Calu3 (cell line): ENCODE data around the gene CAMK1D. TPM values are rescaled to one million over a fixed set of nuclear protein-coding genes. Genes with fewer than 3 reads are reported as not detected.
A peak's percentile ranks its signal among the peaks of the same experiment; 100 is the strongest.

Source experiments
- BruUV-seq: library from RNA; stranded (reverse); fragments of 400-500 nt; replicated peaks from 2 replicates; lab custom pipeline; 2021; lab: Mats Ljungman, UMichigan
- CTCF ChIA-PET: fragments of 300-600 bp; sonication (Branson Sonifier 250); formaldehyde crosslinking; loops from one replicate; lab custom pipeline; 2022; ENCODE audit warnings: antibody characterized with exemption; lab: Charles Lee
- DNase-seq: peaks from one replicate; pipeline ENCODE4 v3.0.0; 2022
- H3K27ac Mint-ChIP-seq: one replicate; pipeline ENCODE4 v1.8.0; 2022; ENCODE audit warnings: mixed read lengths; ENCODE audit not compliant: unreplicated experiment
- H3K27me3 Mint-ChIP-seq: one replicate; pipeline ENCODE4 v1.8.0; 2022; ENCODE audit warnings: mixed read lengths; ENCODE audit not compliant: unreplicated experiment
- H3K36me3 Mint-ChIP-seq: one replicate; pipeline ENCODE4 v1.8.0; 2022; ENCODE audit warnings: mild to moderate bottlenecking, moderate library complexity, mixed read lengths; ENCODE audit not compliant: insufficient read depth, unreplicated experiment
- H3K4me1 Mint-ChIP-seq: one replicate; pipeline ENCODE4 v1.8.0; 2022; ENCODE audit warnings: mild to moderate bottlenecking, low read depth, mixed read lengths; ENCODE audit not compliant: unreplicated experiment
- H3K4me3 Mint-ChIP-seq: one replicate; pipeline ENCODE4 v1.8.0; 2022; ENCODE audit warnings: mild to moderate bottlenecking, low read depth, moderate library complexity, mixed read lengths; ENCODE audit not compliant: unreplicated experiment
- H3K9me3 Mint-ChIP-seq: one replicate; pipeline ENCODE4 v1.8.0; 2022; ENCODE audit warnings: low read depth, mixed read lengths; ENCODE audit not compliant: unreplicated experiment
- intact Hi-C: fragments of 100-400 bp; cut with micrococcal nuclease; formaldehyde crosslinking; loops from one replicate; pipeline ENCODE4 v1.10.0; 2022; ENCODE audit not compliant: unreplicated experiment
- total RNA-seq: library from RNA; stranded (reverse); gene quantifications from 2 replicates; pipeline ENCODE4 v1.2.3, GENCODE V29; 2022
- TF ChIP-seq, protein P1 (sequence below): fragments of 200-600 bp; IDR thresholded peaks from one replicate; pipeline ENCODE4 v1.8.0; 2022; ENCODE audit warnings: antibody characterized with exemption; ENCODE audit not compliant: unreplicated experiment

The CAMK1D gene
- total RNA-seq, 1 experiment from 2014 or later: 2.6 TPM

DNA sequence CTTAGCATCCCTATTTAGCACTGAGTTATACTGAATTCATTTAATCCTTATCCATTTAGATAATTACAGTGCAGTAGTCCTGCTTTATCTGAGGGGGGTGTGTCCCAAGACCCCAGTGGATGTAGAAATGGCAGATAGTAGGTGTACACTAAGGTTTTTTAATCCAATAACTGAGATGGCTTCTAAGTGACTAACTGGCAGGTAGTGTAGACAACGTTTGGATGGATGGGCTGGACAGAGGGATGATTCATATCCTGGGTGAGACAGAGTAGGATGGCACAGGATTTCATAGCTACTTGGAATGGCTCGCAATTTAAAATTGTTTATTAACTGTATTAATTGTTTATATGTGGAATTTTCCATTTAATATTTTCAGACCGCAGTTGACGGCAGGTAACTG lies 356.6 kb downstream of the CAMK1D start:
- TF ChIP-seq, protein P1, sequence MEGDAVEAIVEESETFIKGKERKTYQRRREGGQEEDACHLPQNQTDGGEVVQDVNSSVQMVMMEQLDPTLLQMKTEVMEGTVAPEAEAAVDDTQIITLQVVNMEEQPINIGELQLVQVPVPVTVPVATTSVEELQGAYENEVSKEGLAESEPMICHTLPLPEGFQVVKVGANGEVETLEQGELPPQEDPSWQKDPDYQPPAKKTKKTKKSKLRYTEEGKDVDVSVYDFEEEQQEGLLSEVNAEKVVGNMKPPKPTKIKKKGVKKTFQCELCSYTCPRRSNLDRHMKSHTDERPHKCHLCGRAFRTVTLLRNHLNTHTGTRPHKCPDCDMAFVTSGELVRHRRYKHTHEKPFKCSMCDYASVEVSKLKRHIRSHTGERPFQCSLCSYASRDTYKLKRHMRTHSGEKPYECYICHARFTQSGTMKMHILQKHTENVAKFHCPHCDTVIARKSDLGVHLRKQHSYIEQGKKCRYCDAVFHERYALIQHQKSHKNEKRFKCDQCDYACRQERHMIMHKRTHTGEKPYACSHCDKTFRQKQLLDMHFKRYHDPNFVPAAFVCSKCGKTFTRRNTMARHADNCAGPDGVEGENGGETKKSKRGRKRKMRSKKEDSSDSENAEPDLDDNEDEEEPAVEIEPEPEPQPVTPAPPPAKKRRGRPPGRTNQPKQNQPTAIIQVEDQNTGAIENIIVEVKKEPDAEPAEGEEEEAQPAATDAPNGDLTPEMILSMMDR: no peak
- H3K27me3 Mint-ChIP-seq: no peaks in the 10 kb centered on the region
- H3K27ac Mint-ChIP-seq: no peak overlapping the region
- intact Hi-C loops: loop anchor here (2.0 kb wide), 1 partner anchor 197 kb away; no protein-coding TSS in a partner anchor
- no peaks in the 10 kb centered on the region for H3K9me3 Mint-ChIP-seq
- CTCF ChIA-PET: interaction anchor here (0.6 kb wide), 1 partner anchor 122 kb away, joined by 3 read pairs; no protein-coding TSS in a partner anchor
- no TSS peak for BruUV-seq
- DNase-seq: no peak
- H3K4me3 Mint-ChIP-seq: no peak overlapping the region
- peaks cover 54% of the 10 kb centered on the region for H3K4me1 Mint-ChIP-seq
- peaks cover 4% of the 10 kb centered on the region for H3K36me3 Mint-ChIP-seq

DNA sequence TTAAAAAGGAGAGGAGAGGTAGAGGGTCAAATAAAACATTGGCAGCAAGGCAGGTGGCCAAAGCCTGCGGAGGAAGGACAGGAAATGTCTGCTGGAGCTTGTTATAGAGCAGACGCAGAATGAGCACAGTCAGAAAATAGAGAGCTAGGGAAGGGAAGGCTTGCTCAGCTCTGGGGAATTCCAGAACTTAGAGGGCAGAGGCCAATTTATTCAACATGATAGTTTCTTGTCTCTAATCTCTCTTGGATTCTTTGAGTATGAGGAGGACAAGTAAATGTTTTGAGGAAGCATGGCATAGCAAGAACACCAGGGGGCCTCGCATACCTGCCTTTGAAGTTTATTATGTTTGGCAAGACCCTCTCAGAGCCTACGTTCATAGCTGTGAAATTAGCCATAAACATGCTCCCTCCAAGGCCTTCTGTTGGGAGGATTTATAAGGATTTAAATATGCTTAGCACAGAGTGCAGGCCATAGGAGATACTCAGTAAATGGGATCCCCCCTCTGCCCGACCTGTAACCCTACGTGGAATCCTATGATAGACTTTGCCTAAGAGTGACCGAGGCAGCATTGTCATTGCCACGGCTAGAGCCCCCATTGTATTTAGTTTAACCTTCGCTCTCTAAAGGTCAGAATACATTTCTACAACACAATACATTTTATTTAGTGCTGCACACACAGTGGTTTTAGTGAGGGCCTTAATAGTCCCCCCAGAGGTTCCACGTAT lies 358.3 kb downstream of the CAMK1D start:
- TF ChIP-seq, protein P1: peak; percentile 60
- DNase-seq: peak; percentile 59
- no peaks in the 10 kb centered on the region for H3K27me3 Mint-ChIP-seq
- no peaks in the 10 kb centered on the region for H3K9me3 Mint-ChIP-seq
- H3K27ac Mint-ChIP-seq: no peak overlapping the region
- H3K4me1 Mint-ChIP-seq: peaks cover 64% of the 10 kb centered on the region
- intact Hi-C loops: loop anchor here (2.0 kb wide), 1 partner anchor 195 kb away; no protein-coding TSS in a partner anchor
- CTCF ChIA-PET: interaction anchor here (0.6 to 1.5 kb wide), 6 partner anchors 13 to 446 kb away, joined by 3 to 9 read pairs (median 4); no protein-coding TSS in a partner anchor
- peaks cover 4% of the 10 kb centered on the region for H3K36me3 Mint-ChIP-seq
- no TSS peak for BruUV-seq
- H3K4me3 Mint-ChIP-seq: no peak overlapping the region

DNA sequence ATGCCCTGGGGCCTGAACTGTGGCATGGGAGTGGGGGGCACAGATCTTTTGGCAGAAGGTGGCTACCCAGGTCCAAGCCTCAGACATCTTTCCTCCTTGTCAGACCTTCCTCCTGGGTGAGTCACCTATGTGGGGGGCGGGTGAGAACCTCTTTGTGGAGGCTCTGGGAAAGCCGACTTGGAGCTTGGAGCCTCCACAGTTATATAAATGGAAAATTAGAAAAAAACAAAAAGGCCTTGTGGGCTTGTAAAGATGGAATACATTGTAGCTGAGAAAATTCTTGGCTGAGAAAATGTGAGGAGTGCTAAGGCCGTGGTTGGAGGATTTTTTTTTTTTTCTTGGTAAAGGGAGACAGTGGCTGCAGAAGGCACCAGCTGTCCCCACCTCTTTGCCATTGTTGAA lies 359.7 kb downstream of the CAMK1D start:
- Mint-ChIP-seq H3K9me3 (no peaks in the 10 kb centered on the region), H3K4me1 (peaks cover 58% of the 10 kb centered on the region), H3K27me3 (no peaks in the 10 kb centered on the region), H3K27ac (no peak overlapping the region), H3K36me3 (peaks cover 4% of the 10 kb centered on the region), H3K4me3 (no peak overlapping the region)
- no TSS peak for BruUV-seq
- no peak for DNase-seq
- CTCF ChIA-PET: interaction anchor here (0.7 to 1.1 kb wide), 3 partner anchors 9 to 91 kb away, joined by 3 to 6 read pairs (median 4); no protein-coding TSS in a partner anchor
- intact Hi-C loops: no loop called here
- TF ChIP-seq, protein P1: no peak

DNA sequence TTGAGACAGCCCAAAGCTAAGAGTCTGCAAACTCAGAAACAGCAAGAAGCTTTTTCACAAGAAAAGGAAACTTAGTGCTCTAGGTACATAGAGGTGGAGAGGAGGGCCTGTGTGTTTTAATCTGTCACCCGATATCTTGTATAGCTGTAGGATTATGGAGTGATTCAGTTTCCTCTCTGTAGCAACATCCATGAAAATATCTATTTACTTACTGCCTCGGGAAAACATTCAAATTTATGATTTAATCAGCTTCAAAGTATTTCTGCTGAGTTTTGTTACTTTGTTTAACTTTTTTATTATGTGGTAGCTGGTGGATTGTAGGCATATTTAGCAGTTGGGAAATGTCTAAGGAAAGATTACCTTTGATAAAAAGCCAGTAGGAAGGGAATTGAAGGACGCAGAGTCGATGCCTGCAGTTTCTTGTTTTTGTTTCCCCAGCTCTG lies 360.2 kb downstream of the CAMK1D start:
- peaks cover 4% of the 10 kb centered on the region for H3K36me3 Mint-ChIP-seq
- BruUV-seq: no TSS peak
- TF ChIP-seq, protein P1: no peak

More for the DNA sequence above, 360.2 kb downstream of the CAMK1D start:
- Mint-ChIP-seq H3K27me3 (no peaks in the 10 kb centered on the region), H3K4me1 (peaks cover 53% of the 10 kb centered on the region), H3K27ac (no peak overlapping the region), H3K4me3 (no peak overlapping the region), H3K9me3 (no peaks in the 10 kb centered on the region)
- DNase-seq: no peak
- CTCF ChIA-PET: interaction anchor here (0.7 to 1.1 kb wide), 4 partner anchors 8 to 91 kb away, joined by 3 to 6 read pairs (median 4); no protein-coding TSS in a partner anchor
- intact Hi-C loops: no loop called here
